ENCODE results near the gene STOM.

STOM gene

GRCh38 chr9:121393318-121393717, 23.3 kb upstream of the STOM start:
- Histone ChIP-seq H2AFZ (ENCODE audit: low read length) (no peak overlapping the region), H3K9ac (ENCODE audit: low read length) (no peak overlapping the region), H3K4me1 (ENCODE audit: insufficient read depth, low read length, severe bottlenecking) (no peaks in the 10 kb centered on the region), H3K4me2 (ENCODE audit: low read length) (no peak overlapping the region), H3K36me3 (ENCODE audit: insufficient read depth, low read length) (no peaks in the 10 kb centered on the region), H3K4me3 (ENCODE audit: low read depth, low read length, poor library complexity, severe bottlenecking) (no peak overlapping the region), H3F3A (ENCODE audit: insufficient read depth, low read length) (no peaks in the 10 kb centered on the region), H4K20me1 (ENCODE audit: insufficient read depth, low read length) (no peaks in the 10 kb centered on the region), H3K27me3 (ENCODE audit: insufficient read depth, low read length) (no peaks in the 10 kb centered on the region; the same call in 1 of the 2 replicates), H3K9me2 (ENCODE audit: low read depth, low read length) (no peaks in the 10 kb centered on the region), H3K27ac (ENCODE audit: low read depth, low read length, poor library complexity, severe bottlenecking) (no peak overlapping the region), H3K79me2 (ENCODE audit: insufficient read depth, low read length) (no peaks in the 10 kb centered on the region), H3K9me3 (ENCODE audit: low read length) (no peaks in the 10 kb centered on the region; the same call in 1 of the 2 replicates)
- TF ChIP-seq CTCF (IDR thresholded peaks at IDR 0.05; ENCODE audit: low read length) (no peak), EZH2 (IDR thresholded peaks at IDR 0.05; ENCODE audit: borderline replicate concordance, low read length) (no peak)

DNA sequence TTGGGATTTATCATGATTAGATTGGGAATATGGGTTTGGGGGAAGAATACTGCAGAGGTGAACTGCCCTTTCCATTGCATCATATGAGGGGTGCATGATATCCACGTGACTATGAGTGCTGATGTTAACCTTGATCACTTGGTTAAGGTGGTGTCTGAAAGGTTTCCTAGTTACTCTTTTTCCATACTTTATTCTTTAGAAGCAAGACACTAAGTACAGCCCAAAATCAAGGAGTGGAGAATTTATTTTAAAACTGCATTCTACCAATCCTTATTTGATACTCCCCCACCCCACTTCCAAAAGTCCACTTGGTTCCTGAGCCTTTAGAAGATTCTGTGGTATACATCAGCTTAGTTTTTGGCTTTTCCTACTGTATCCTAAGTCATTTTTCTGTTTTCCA, 20.3 kb upstream of the STOM start:
- TF ChIP-seq EZH2 (IDR thresholded peaks at IDR 0.05; ENCODE audit: borderline replicate concordance, low read length) (no peak), CTCF (IDR thresholded peaks at IDR 0.05; ENCODE audit: low read length) (no peak)
- Histone ChIP-seq H3K27me3 (ENCODE audit: insufficient read depth, low read length) (no peaks in the 10 kb centered on the region; the same call in 1 of the 2 replicates), H3K9ac (ENCODE audit: low read length) (no peak overlapping the region), H3K4me1 (ENCODE audit: insufficient read depth, low read length, severe bottlenecking) (no peaks in the 10 kb centered on the region), H4K20me1 (ENCODE audit: insufficient read depth, low read length) (no peaks in the 10 kb centered on the region), H3F3A (ENCODE audit: insufficient read depth, low read length) (no peaks in the 10 kb centered on the region), H3K27ac (ENCODE audit: low read depth, low read length, poor library complexity, severe bottlenecking) (no peak overlapping the region), H3K9me2 (ENCODE audit: low read depth, low read length) (no peaks in the 10 kb centered on the region), H3K79me2 (ENCODE audit: insufficient read depth, low read length) (no peaks in the 10 kb centered on the region), H2AFZ (ENCODE audit: low read length) (no peak overlapping the region), H3K4me3 (ENCODE audit: low read depth, low read length, poor library complexity, severe bottlenecking) (no peak overlapping the region), H3K36me3 (ENCODE audit: insufficient read depth, low read length) (no peaks in the 10 kb centered on the region), H3K4me2 (ENCODE audit: low read length) (no peak overlapping the region), H3K9me3 (ENCODE audit: low read length) (no peaks in the 10 kb centered on the region)

DNA sequence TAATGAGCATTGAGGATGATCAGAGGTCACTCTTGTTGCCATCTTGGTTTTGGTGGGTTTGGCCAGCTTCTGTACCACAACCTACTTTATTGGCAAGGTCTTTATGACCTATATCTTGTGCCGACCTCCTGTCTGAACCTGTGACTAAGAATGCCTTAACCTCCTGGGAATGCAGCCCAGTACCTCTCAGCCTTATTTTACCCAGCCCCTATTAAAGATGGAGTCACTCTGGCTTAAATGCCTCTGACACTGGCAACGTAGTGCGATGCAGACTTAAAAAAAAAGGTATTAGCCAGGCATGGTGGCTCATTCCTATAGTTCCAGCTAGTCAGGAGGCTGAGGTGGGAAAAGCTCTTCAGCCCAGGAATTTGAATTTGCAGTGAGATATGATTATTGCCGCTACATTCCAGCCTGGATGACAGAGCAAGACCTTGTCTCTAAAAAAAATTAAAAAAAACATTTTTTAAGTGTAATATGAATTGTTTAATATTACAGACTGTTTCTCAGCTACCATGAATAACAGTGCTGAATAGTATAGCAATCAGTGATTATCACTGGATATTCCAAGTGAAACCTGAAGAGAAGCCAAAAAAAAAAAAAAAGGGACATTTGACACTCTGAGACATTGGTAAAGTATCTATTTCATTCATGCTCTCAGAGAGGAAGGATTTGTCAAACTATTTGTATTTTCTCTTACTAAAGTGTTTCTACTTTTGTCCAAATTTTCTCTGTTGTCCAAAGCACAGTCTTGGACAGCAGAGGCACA, 18.3 kb upstream of the STOM start:
- no peak overlapping the region for H3K4me2 ChIP-seq (ENCODE audit: low read length)
- H3K36me3 ChIP-seq (ENCODE audit: insufficient read depth, low read length) = no peaks in the 10 kb centered on the region
- no peak for TF ChIP-seq CTCF (IDR thresholded peaks at IDR 0.05; ENCODE audit: low read length)
- no peak for TF ChIP-seq EZH2 (IDR thresholded peaks at IDR 0.05; ENCODE audit: borderline replicate concordance, low read length)
- H3K9ac ChIP-seq (ENCODE audit: low read length) = no peak overlapping the region
- H3F3A ChIP-seq (ENCODE audit: insufficient read depth, low read length) = no peaks in the 10 kb centered on the region
- no peak overlapping the region for H3K27ac ChIP-seq (ENCODE audit: low read depth, low read length, poor library complexity, severe bottlenecking)
- no peaks in the 10 kb centered on the region for H3K79me2 ChIP-seq (ENCODE audit: insufficient read depth, low read length)
- no peaks in the 10 kb centered on the region for H3K9me2 ChIP-seq (ENCODE audit: low read depth, low read length)
- H3K4me3 ChIP-seq (ENCODE audit: low read depth, low read length, poor library complexity, severe bottlenecking) = no peak overlapping the region
- H3K9me3 ChIP-seq (ENCODE audit: low read length) = no peaks in the 10 kb centered on the region
- H4K20me1 ChIP-seq (ENCODE audit: insufficient read depth, low read length) = no peaks in the 10 kb centered on the region
- H3K27me3 ChIP-seq (ENCODE audit: insufficient read depth, low read length) = no peaks in the 10 kb centered on the region
- no peak overlapping the region for H2AFZ ChIP-seq (ENCODE audit: low read length)
- no peaks in the 10 kb centered on the region for H3K4me1 ChIP-seq (ENCODE audit: insufficient read depth, low read length, severe bottlenecking)
